Measurements from ENCODE around the gene PDE4D.

GRCh38 chr5:59722874-59723273 lies 170.7 kb downstream of the PDE4D start:
- TF ChIP-seq ZNF274 (IDR thresholded peaks at IDR 0.05; ENCODE audit: low read depth, low read length) (no peak), YY1 (IDR thresholded peaks at IDR 0.05; ENCODE audit: insufficient read depth, insufficient read length) (no peak)

Data from NT2/D1 (cell line).